Measurements from ENCODE around the gene MAN1B1. TPM values are rescaled to one million over a fixed set of nuclear protein-coding genes. Genes with fewer than 3 reads are reported as not detected.

MAN1B1 gene
- polyA plus RNA-seq, 2 of the 4 experiments (the other 2 are of a cell fraction), result 31.7 to 48.6 TPM

GRCh38 chr9:137114220-137114612 is 27.4 kb downstream of the MAN1B1 start:
- TF ChIP-seq NFE2L2 (conservative IDR thresholded peaks at IDR 0.05; ENCODE audit: low read length), result no peak
- TF ChIP-seq NPAS2 (CRISPR knock-in tag; IDR thresholded peaks at IDR 0.05; ENCODE audit: borderline replicate concordance), result no peak
- TF ChIP-seq RCOR1 (IDR thresholded peaks at IDR 0.05; ENCODE audit: low read depth, low read length), result no peak
- no peak for TF ChIP-seq USF2 (IDR thresholded peaks at IDR 0.05)
- no peak for TF ChIP-seq ATOH8 (CRISPR knock-in tag; IDR thresholded peaks at IDR 0.05; ENCODE audit: low read depth)
- TF ChIP-seq MYC (IDR thresholded peaks at IDR 0.05; ENCODE audit: borderline replicate concordance, low read length), result no peak
- ChIA-PET CTCF (interaction anchor here (0.5 to 2.9 kb wide), 5 partner anchors 24 to 123 kb away, joined by 3 to 15 read pairs (median 3); partner anchors contain the start of gene SAPCD2), POLR2A (interaction anchor here (1.3 to 1.4 kb wide), 2 partner anchors 28 to 126 kb away, joined by 6 to 7 read pairs; partner anchors contain the start of genes MAN1B1 and TUBB4B)
- DNase-seq (ENCODE audit: low read depth in 1 of 2, low spot score in 1 of 2) (no peak), ATAC-seq (peak in 1 of 2 experiments; percentile 23; a peak in 2 of 6 replicates), FAIRE-seq (no peak)
- H3K27ac ChIP-seq, result peak overlapping the region; percentile 96 to 97
- peaks cover 6% of the 10 kb centered on the region; the same call in 2 of the 3 replicates for H3K4me1 ChIP-seq
- no CpG with 5 or more reads among the region's 45 CpGs for WGBS (ENCODE audit: missing lambda C conversion rate)
- H3K4me3 ChIP-seq, result peak overlapping the region; percentile 69
- no peaks in the 10 kb centered on the region for H3K9me3 ChIP-seq
- H3K4me2 ChIP-seq, result peak overlapping the region; percentile 100

DNA sequence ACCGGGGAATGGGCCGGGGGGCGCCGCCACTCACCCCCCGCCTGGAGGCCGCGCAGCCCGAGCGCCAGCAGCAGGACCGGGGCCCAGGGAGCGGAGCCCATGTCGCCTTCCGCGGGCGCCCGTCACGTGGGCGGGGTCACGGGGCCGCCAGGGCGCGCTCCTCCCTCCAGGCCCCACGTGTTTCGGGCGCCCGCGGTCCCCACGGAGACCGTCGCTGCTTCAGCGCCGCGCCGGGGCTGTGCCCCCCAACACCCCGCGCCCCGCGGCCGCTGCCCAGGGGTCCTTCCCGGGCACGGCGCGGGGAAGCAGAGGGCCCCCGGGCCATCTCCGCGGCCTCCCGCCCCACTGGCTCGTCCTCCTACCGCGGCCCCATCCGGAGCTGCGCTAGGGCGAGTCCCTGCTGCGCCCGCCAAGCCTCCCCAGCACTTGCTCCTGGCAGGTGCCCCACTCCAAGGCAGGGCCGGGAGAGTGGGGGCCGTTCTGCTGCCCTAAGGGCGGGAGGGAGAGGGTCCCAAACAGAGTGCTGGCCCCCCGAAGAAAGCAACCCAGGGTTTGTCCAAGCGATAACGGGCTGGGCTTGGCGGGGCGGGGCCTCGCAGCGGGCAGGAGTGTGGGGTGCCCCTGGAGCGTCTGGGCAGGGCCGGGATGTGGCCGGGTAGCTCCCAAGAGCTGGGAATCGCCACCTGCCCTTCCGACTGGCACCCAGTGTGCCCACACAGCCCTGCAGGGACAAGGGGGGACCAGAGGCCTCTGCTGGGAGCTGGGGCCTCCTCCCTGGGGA is 28.0 kb downstream of the MAN1B1 start, which contains the start of gene DPP7:
Gene DPP7, minus strand, starts transcription at position 121 of the 781 bp plus-strand sequence. Its CDS starts 20 bp downstream, at position 101.
- ChIA-PET POLR2A (interaction anchor here (0.8 to 1.4 kb wide), 4 partner anchors 15 to 126 kb away, joined by 3 to 7 read pairs (median 4); partner anchors contain the start of genes MAN1B1 and TUBB4B), CTCF (interaction anchor here (0.7 to 10.8 kb wide), 11 partner anchors 26 to 152 kb away, joined by 3 to 113 read pairs (median 3); partner anchors contain the start of genes CYSRT1, LRRC26, RNF208 and RNF224)
- peak; percentile 59 to 76 for DNase-seq (ENCODE audit: low read depth in 1 of 2, low spot score in 1 of 2)
- peak within 1 kb of the TSS; percentile 100 for H3K4me2 ChIP-seq
- peak within 1 kb of the TSS; percentile 69 for H3K4me3 ChIP-seq
- no peaks in the 10 kb centered on the region for H3K9me3 ChIP-seq
- whole genome bisulfite sequencing (ENCODE audit: missing lambda C conversion rate), result 12% methylated on average over 5 of the region's 70 CpGs
- peak; percentile 78 to 79 for ATAC-seq
- peaks cover 6% of the 10 kb centered on the region; the same call in 2 of the 3 replicates for H3K4me1 ChIP-seq
- peak within 1 kb of the TSS; percentile 96 to 97 for H3K27ac ChIP-seq
- FAIRE-seq, result no peak
- no peak for TF ChIP-seq EHMT2 (IDR thresholded peaks at IDR 0.05; ENCODE audit: low read depth)
- peak; percentile 14; the same call in 1 of the 2 replicates for TF ChIP-seq PBX3 (IDR thresholded peaks at IDR 0.05)
- TF ChIP-seq NPAS2 (CRISPR knock-in tag; IDR thresholded peaks at IDR 0.05; ENCODE audit: borderline replicate concordance), result peak; percentile 76
- no peak for TF ChIP-seq BHLHE40 (IDR thresholded peaks at IDR 0.05; ENCODE audit: low read depth, low read length)
- TF ChIP-seq, protein P1, sequence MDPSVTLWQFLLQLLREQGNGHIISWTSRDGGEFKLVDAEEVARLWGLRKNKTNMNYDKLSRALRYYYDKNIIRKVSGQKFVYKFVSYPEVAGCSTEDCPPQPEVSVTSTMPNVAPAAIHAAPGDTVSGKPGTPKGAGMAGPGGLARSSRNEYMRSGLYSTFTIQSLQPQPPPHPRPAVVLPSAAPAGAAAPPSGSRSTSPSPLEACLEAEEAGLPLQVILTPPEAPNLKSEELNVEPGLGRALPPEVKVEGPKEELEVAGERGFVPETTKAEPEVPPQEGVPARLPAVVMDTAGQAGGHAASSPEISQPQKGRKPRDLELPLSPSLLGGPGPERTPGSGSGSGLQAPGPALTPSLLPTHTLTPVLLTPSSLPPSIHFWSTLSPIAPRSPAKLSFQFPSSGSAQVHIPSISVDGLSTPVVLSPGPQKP (IDR thresholded peaks at IDR 0.05; ENCODE audit: low read depth, low read length), result no peak
- peak; percentile 55 to 79; a peak in 3 of 5 replicates for TF ChIP-seq JUN (IDR thresholded peaks at IDR 0.05)
- peak; percentile 62; the same call in 1 of the 2 replicates for TF ChIP-seq HOXB13 (CRISPR knock-in tag; IDR thresholded peaks at IDR 0.05; ENCODE audit: low read depth)
- no peak for TF ChIP-seq CBX2 (IDR thresholded peaks at IDR 0.05; ENCODE audit: borderline replicate concordance, low read depth)
- TF ChIP-seq ZNF302 (CRISPR knock-in tag; IDR thresholded peaks at IDR 0.05), result no peak
- peak; percentile 65 for TF ChIP-seq ATOH8 (CRISPR knock-in tag; IDR thresholded peaks at IDR 0.05; ENCODE audit: low read depth)
- TF ChIP-seq MAX (IDR thresholded peaks at IDR 0.05), result peak; percentile 89
- TF ChIP-seq, protein P2, sequence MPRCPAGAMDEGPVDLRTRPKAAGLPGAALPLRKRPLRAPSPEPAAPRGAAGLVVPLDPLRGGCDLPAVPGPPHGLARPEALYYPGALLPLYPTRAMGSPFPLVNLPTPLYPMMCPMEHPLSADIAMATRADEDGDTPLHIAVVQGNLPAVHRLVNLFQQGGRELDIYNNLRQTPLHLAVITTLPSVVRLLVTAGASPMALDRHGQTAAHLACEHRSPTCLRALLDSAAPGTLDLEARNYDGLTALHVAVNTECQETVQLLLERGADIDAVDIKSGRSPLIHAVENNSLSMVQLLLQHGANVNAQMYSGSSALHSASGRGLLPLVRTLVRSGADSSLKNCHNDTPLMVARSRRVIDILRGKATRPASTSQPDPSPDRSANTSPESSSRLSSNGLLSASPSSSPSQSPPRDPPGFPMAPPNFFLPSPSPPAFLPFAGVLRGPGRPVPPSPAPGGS (IDR thresholded peaks at IDR 0.05), result peak; percentile 62; the same call in 2 of the 3 replicates
- peak; percentile 65 for TF ChIP-seq POLR2A (IDR thresholded peaks at IDR 0.05; ENCODE audit: low read length)
- TF ChIP-seq, protein P3, sequence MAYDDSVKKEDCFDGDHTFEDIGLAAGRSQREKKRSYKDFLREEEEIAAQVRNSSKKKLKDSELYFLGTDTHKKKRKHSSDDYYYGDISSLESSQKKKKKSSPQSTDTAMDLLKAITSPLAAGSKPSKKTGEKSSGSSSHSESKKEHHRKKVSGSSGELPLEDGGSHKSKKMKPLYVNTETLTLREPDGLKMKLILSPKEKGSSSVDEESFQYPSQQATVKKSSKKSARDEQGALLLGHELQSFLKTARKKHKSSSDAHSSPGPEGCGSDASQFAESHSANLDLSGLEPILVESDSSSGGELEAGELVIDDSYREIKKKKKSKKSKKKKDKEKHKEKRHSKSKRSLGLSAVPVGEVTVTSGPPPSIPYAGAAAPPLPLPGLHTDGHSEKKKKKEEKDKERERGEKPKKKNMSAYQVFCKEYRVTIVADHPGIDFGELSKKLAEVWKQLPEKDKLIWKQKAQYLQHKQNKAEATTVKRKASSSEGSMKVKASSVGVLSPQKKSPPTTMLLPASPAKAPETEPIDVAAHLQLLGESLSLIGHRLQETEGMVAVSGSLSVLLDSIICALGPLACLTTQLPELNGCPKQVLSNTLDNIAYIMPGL (CRISPR knock-in tag; IDR thresholded peaks at IDR 0.05; ENCODE audit: borderline replicate concordance), result no peak
- TF ChIP-seq E2F6 (IDR thresholded peaks at IDR 0.05; ENCODE audit: borderline replicate concordance, low read depth), result peak; percentile 91
- TF ChIP-seq ESRRA (IDR thresholded peaks at IDR 0.05; ENCODE audit: borderline replicate concordance, low read length), result no peak
- 0 out of 2 replicates have a peak, but pooled peaks have one; percentile 54 for TF ChIP-seq TP53 (CRISPR knock-in tag; IDR thresholded peaks at IDR 0.05)
- 0 out of 2 replicates have a peak, but pooled peaks have one; percentile 46 for TF ChIP-seq HOXB5 (CRISPR knock-in tag; IDR thresholded peaks at IDR 0.05)
- TF ChIP-seq TFCP2L1 (CRISPR knock-in tag; IDR thresholded peaks at IDR 0.05), result no peak
